IMR-90 (cell line): ENCODE data around the gene ABHD18. TPM values are rescaled to one million over a fixed set of nuclear protein-coding genes. Genes with fewer than 3 reads are reported as not detected.
"Not testable (repeated sequence)": the region's sequence is repeated elsewhere in the genome, so short reads cannot be mapped to it uniquely, and the experiment has no call there.

Source experiments
- ATAC-seq: fragments of 200-7000 bp; cut with Tn5 transposase; 2 replicates; pipeline ENCODE4 v1.9.1; 2020; ENCODE audit warnings: low read depth, mild to moderate bottlenecking, moderate library complexity
- BruUV-seq: library from RNA; stranded (reverse); fragments of 400-500 nt; replicated peaks from 2 replicates; lab custom pipeline; 2021; lab: Mats Ljungman, UMichigan
- CTCF ChIA-PET: fragments of 300-600 bp; formaldehyde crosslinking; extraction: SDS; loops from one replicate; lab custom pipeline; 2021; ENCODE audit warnings: antibody characterized with exemption; lab: Yijun Ruan, JAX
- POLR2A ChIA-PET: fragments of 300-600 bp; sonication (Branson Sonifier 250); formaldehyde crosslinking; loops from one replicate; lab custom pipeline; 2022; ENCODE audit warnings: antibody characterized with exemption; ENCODE audit not compliant: unreplicated experiment; lab: Charles Lee
- DNase-seq: peaks from one replicate; pipeline ENCODE4 v3.0.0; 2013
- H2AFZ ChIP-seq: replicated peaks from 2 replicates; pipeline ENCODE3; 2013; ENCODE audit warnings: low read length, mild to moderate bottlenecking; ENCODE audit not compliant: poor library complexity
- H2AK5ac ChIP-seq: 2 replicates; pipeline ENCODE4 v1.6.1; 2013; ENCODE audit warnings: low read depth, low read length, inconsistent platforms
- H2AK9ac ChIP-seq: replicated peaks from 2 replicates; pipeline ENCODE3; 2013; ENCODE audit warnings: mild to moderate bottlenecking, low read depth, low read length, moderate library complexity; ENCODE audit not compliant: poor library complexity
- H2BK120ac ChIP-seq: 2 replicates; pipeline ENCODE4 v1.6.1; 2013; ENCODE audit warnings: low read depth, low read length, inconsistent platforms
- H2BK15ac ChIP-seq: 3 replicates; pipeline ENCODE4 v1.6.1; 2013; ENCODE audit warnings: low read depth, low read length, inconsistent platforms
- H2BK20ac ChIP-seq: 2 replicates; pipeline ENCODE4 v1.6.1; 2013; ENCODE audit warnings: low read depth, mild to moderate bottlenecking, inconsistent platforms, low read length, moderate library complexity
- H2BK5ac ChIP-seq: 2 replicates; pipeline ENCODE4 v1.6.1; 2013; ENCODE audit warnings: mild to moderate bottlenecking, low read depth, low read length, inconsistent platforms; ENCODE audit not compliant: poor library complexity, severe bottlenecking
- H3K14ac ChIP-seq: replicated peaks from 2 replicates; pipeline ENCODE4 v1.6.1; 2013; ENCODE audit warnings: low read depth, low read length, inconsistent platforms
- H3K18ac ChIP-seq: 2 replicates; pipeline ENCODE4 v1.6.1; 2013; ENCODE audit warnings: low read depth, low read length, control low read depth
- H3K23ac ChIP-seq: 2 replicates; pipeline ENCODE4 v1.6.1; 2013; ENCODE audit warnings: low read depth, low read length, inconsistent platforms
- H3K27ac ChIP-seq: 2 replicates; pipeline ENCODE4 v1.5.1; 2013; ENCODE audit warnings: mild to moderate bottlenecking, control low read depth, low read length; ENCODE audit not compliant: insufficient read depth
- H3K27me3 ChIP-seq: 2 replicates; pipeline ENCODE4 v1.6.1; 2013; ENCODE audit warnings: low read length; ENCODE audit not compliant: control insufficient read depth, insufficient read depth
- H3K36me3 ChIP-seq: 2 replicates; pipeline ENCODE4 v1.6.1; 2013; ENCODE audit warnings: low read length, mixed read lengths; ENCODE audit not compliant: control insufficient read depth, insufficient read depth
- H3K4ac ChIP-seq: 2 replicates; pipeline ENCODE4 v1.6.1; 2013; ENCODE audit warnings: low read depth, low read length, inconsistent platforms
- H3K4me1 ChIP-seq: 2 replicates; pipeline ENCODE4 v1.6.1; 2013; ENCODE audit warnings: low read length, mixed read lengths; ENCODE audit not compliant: control insufficient read depth, insufficient read depth
- H3K4me2 ChIP-seq: 2 replicates; pipeline ENCODE4 v1.6.1; 2013; ENCODE audit warnings: low read depth, mild to moderate bottlenecking, control low read depth, low read length, moderate library complexity
- H3K4me3 ChIP-seq: 2 replicates; pipeline ENCODE4 v1.5.1; 2013; ENCODE audit warnings: low read depth, mild to moderate bottlenecking, control low read depth, low read length, moderate library complexity; ENCODE audit not compliant: insufficient read depth
- H3K56ac ChIP-seq: 2 replicates; pipeline ENCODE4 v1.6.1; 2013; ENCODE audit warnings: low read length, inconsistent platforms; ENCODE audit not compliant: insufficient read depth; ENCODE audit errors: extremely low read depth
- H3K79me1 ChIP-seq, 2 experiments: 2 replicates each; pipeline ENCODE4 v1.6.1; 2013; ENCODE audit warnings: low read length in 2 of 2, inconsistent platforms in 1 of 2, low read depth in 1 of 2
- H3K9ac ChIP-seq: 2 replicates; pipeline ENCODE4 v1.6.1; 2013; ENCODE audit warnings: low read depth, low read length, control low read depth
- H3K9me1 ChIP-seq: 2 replicates; pipeline ENCODE4 v1.6.1; 2013; ENCODE audit warnings: low read length, inconsistent platforms; ENCODE audit not compliant: insufficient read depth
- H3K9me3 ChIP-seq: 2 replicates; pipeline ENCODE4 v1.6.1; 2013; ENCODE audit warnings: low read length; ENCODE audit not compliant: control insufficient read depth, insufficient read depth
- H4K20me1 ChIP-seq: 2 replicates; pipeline ENCODE4 v1.6.1; 2013; ENCODE audit warnings: low read length, inconsistent platforms; ENCODE audit not compliant: insufficient read depth
- H4K5ac ChIP-seq: 2 replicates; pipeline ENCODE4 v1.6.1; 2013; ENCODE audit warnings: mild to moderate bottlenecking, low read depth, low read length, control low read depth
- H4K8ac ChIP-seq, 2 experiments: 2 replicates each; pipeline ENCODE4 v1.6.1; 2013; ENCODE audit warnings: low read depth in 2 of 2, low read length in 2 of 2, control low read depth in 1 of 2, inconsistent platforms in 1 of 2
- H4K91ac ChIP-seq: 2 replicates; pipeline ENCODE4 v1.6.1; 2013; ENCODE audit warnings: low read depth, low read length, inconsistent platforms; ENCODE audit not compliant: insufficient read depth
- WGBS, 2 experiments: methylation state at CpG; one replicate each; pipeline versions ENCODE4 v1.1.5 to v1.1.7; 2013; ENCODE audit warnings: missing lambda C conversion rate in 2 of 2; ENCODE audit not compliant: insufficient read length in 1 of 2; ENCODE audit errors: extremely low coverage in 2 of 2; 5-methylcytosine and 5-hydroxymethylcytosine counted together
- dilution Hi-C: fragments of 300-500 bp; cut with HindIII; formaldehyde crosslinking; loops from one replicate; pipeline ENCODE4 v1.14.3; 2018; ENCODE audit warnings: low sequenced_read_pairs; ENCODE audit not compliant: unreplicated experiment
- in situ Hi-C: fragments of 300-500 bp; cut with MboI; formaldehyde crosslinking; loops from 3 replicates; pipeline ENCODE4 v1.14.3; 2019; ENCODE audit warnings: low sequenced_read_pairs, inconsistent platforms, mixed read lengths
- intact Hi-C: fragments of 100-400 bp; cut with micrococcal nuclease; formaldehyde crosslinking; loops from 2 replicates; pipeline ENCODE4 v1.10.0; 2022
- polyA plus RNA-seq, 3 experiments: library from polyadenylated mRNA; depleted of rRNA; stranded (reverse); fragments of >200 nt; gene quantifications; 2 replicates each; pipeline ENCODE4 v1.2.3, GENCODE V29; 2012; ENCODE audit warnings: low replicate concordance in 1 of 3
- total RNA-seq: library from RNA; depleted of rRNA; stranded (reverse); fragments of >200 nt; gene quantifications from 2 replicates; pipeline ENCODE4 v1.2.3, GENCODE V29; 2012

Gene ABHD18
- total and polyA plus RNA-seq, 2 of the 4 experiments (the other 2 are of a cell fraction) = 2.4 to 4.3 TPM

DNA sequence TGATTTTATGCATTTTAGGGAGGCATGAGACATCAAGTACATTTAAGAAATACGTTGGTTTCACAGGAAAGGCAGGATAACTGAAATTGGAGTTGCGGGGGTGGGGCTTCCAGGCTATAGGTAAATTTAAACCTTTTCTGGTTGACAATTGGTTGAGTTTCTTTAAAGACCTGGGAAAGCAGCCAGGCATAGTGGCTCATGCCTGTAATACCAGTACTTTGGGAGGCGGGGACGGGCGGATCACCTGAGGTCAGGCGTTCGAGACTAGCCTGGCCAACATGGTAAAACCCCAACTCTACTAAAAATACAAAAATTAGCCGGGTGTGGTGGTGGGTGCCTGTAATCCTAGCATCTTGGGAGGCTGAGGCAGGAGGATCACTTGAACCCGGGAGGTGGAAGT, 89.7 kb downstream of the ABHD18 start:
- H2AK5ac ChIP-seq, H3K23ac ChIP-seq, H4K8ac ChIP-seq, H3K4me3 ChIP-seq, H3K4me2 ChIP-seq, in situ Hi-C loops, H3K27ac ChIP-seq, DNase-seq, H2BK15ac ChIP-seq, H3K9ac ChIP-seq, H2BK5ac ChIP-seq, H3K18ac ChIP-seq, H2BK120ac ChIP-seq, H4K5ac ChIP-seq, H3K4ac ChIP-seq, dilution Hi-C loops, H3K14ac ChIP-seq, H4K91ac ChIP-seq, H3K56ac ChIP-seq, H2AK9ac ChIP-seq, H3K4me1 ChIP-seq, H4K20me1 ChIP-seq, ATAC-seq, H3K9me3 ChIP-seq, H3K79me1 ChIP-seq, H3K9me1 ChIP-seq, CTCF ChIA-PET, H2AFZ ChIP-seq, H2BK20ac ChIP-seq, BruUV-seq, POLR2A ChIA-PET, H3K36me3 ChIP-seq, H3K27me3 ChIP-seq, intact Hi-C loops: not testable (repeated sequence)
- WGBS, 2 experiments = 83% methylated on average over 3 of the region's 9 CpGs; no CpG with 5 or more reads in 1 of the 2 experiments

DNA sequence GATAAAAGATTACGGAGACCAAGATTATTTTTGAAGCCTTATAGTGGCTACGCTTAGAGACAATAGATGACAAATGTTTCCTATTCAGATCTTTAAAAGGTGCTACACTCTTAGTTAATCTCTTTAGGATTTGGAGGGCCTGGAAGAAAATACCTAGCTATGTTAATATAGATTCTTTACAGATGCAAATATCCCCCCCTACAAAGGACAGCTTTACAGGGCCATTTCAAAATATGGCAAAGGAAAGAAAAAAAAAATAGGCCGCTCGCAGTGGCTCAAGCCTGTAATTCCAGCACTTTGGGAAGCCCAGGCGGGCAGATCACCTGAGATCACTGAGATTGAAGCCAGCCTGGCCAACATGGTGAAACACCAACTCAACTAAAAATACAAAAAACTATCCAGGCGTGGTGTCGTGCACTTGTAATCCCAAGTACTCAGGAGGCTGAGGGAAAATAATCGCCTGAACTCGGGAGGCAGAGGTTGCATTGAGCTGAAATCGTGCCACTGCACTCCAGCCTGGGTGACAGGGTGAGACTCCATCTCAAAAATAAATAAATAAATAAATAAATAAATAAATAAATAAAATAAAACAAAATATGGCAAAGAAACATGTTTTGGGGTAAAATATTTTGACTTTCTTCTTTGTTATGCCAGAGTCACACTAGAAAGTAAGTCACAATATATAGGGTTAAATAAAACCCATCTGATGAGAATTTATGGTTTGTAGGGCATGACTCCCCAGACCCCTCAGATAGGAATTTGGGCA, 90.4 kb downstream of the ABHD18 start:
- DNase-seq, H4K91ac ChIP-seq, H3K79me1 ChIP-seq, H4K5ac ChIP-seq, POLR2A ChIA-PET, H3K14ac ChIP-seq, H2BK5ac ChIP-seq, H3K27ac ChIP-seq, H3K4me1 ChIP-seq, H3K27me3 ChIP-seq, H3K9me3 ChIP-seq, H2BK20ac ChIP-seq, H3K18ac ChIP-seq, intact Hi-C loops, H2AK5ac ChIP-seq, dilution Hi-C loops, H4K20me1 ChIP-seq, H2BK15ac ChIP-seq, BruUV-seq, H3K9ac ChIP-seq, in situ Hi-C loops, H3K23ac ChIP-seq, H3K9me1 ChIP-seq, H2BK120ac ChIP-seq, H4K8ac ChIP-seq, H3K56ac ChIP-seq, H3K4me2 ChIP-seq, ATAC-seq, H3K4me3 ChIP-seq, H2AK9ac ChIP-seq, CTCF ChIA-PET, H3K4ac ChIP-seq, H2AFZ ChIP-seq, H3K36me3 ChIP-seq: not testable (repeated sequence)
- no CpG with 5 or more reads among the region's 10 CpGs for WGBS, 2 experiments
